ENCODE results near the gene MPHOSPH10. TPM values are rescaled to one million over a fixed set of nuclear protein-coding genes. Genes with fewer than 3 reads are reported as not detected.
A peak's percentile ranks its signal among the peaks of the same experiment; 100 is the strongest.
"Not testable (repeated sequence)": the region's sequence is repeated elsewhere in the genome, so short reads cannot be mapped to it uniquely, and the experiment has no call there.

MPHOSPH10 gene
- total RNA-seq, 6 donors from 2014 or later: 11.7 to 35.6 (median 25.8) TPM

DNA sequence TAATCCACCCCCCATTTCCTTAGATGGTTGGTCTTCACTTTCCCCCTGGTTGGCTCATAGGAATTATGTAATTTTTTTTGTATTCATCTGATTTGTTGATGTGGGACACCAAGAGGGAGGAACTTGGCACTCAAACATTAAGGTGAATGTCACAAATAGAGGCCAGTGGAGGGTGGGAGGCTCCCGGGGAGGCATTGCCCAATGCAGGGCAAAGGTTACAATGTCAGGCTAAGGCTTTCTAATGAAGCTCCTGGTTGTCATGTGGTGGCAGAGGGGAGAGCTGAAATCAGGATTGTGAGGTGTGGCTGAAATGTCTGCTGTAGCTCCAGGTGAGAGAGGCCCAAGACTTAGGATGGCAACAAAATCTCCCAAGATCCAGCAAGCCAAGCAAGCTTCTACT lies 42.7 kb downstream of the MPHOSPH10 start:
- ATAC-seq (ENCODE audit: low FRiP score in 2 of 2): no peak
- TF ChIP-seq POLR2AphosphoS5 (IDR thresholded peaks at IDR 0.05) (no peak), EP300 (IDR thresholded peaks at IDR 0.05) (no peak), POLR2A (IDR thresholded peaks at IDR 0.05) (no peak), CTCF (IDR thresholded peaks at IDR 0.05) (no peak)

GRCh38 chr2:71174207-71174606 lies 43.8 kb downstream of the MPHOSPH10 start:
- 49 to 65% methylated on average over 3 of the region's 3 CpGs for WGBS, 2 donors
- no peak overlapping the region for H3K27ac ChIP-seq
- no peaks in the 10 kb centered on the region for H3K27me3 ChIP-seq
- DNase-seq (no peak), ATAC-seq (ENCODE audit: low FRiP score in 2 of 2) (no peak)
- H3K4me3 ChIP-seq: no peak overlapping the region
- H3K9me3 ChIP-seq: no peaks in the 10 kb centered on the region
- no peak for TF ChIP-seq CTCF (IDR thresholded peaks at IDR 0.05)
- TF ChIP-seq POLR2AphosphoS5 (IDR thresholded peaks at IDR 0.05): no peak
- TF ChIP-seq EP300 (IDR thresholded peaks at IDR 0.05): no peak
- no peak for TF ChIP-seq POLR2A (IDR thresholded peaks at IDR 0.05)
- H3K4me1 ChIP-seq: no peaks in the 10 kb centered on the region
- no peaks in the 10 kb centered on the region for H3K36me3 ChIP-seq

More for the DNA sequence above, 42.7 kb downstream of the MPHOSPH10 start:
- no peak overlapping the region for H3K27ac ChIP-seq
- DNase-seq: no peak
- no peaks in the 10 kb centered on the region for H3K9me3 ChIP-seq
- no peaks in the 10 kb centered on the region for H3K4me1 ChIP-seq
- no peaks in the 10 kb centered on the region for H3K36me3 ChIP-seq
- H3K27me3 ChIP-seq: no peaks in the 10 kb centered on the region
- no peak overlapping the region for H3K4me3 ChIP-seq
- 50 to 69% methylated on average over 1 of the region's 1 CpG for WGBS, 2 donors

- not testable (repeated sequence) for ATAC-seq (ENCODE audit: low FRiP score in 2 of 2); DNase-seq
- 70 to 75% methylated on average over 8 of the region's 8 CpGs for WGBS, 2 donors
These were observed 48.4 kb downstream of the MPHOSPH10 start for GRCh38 chr2:71178836-71179235.

DNA sequence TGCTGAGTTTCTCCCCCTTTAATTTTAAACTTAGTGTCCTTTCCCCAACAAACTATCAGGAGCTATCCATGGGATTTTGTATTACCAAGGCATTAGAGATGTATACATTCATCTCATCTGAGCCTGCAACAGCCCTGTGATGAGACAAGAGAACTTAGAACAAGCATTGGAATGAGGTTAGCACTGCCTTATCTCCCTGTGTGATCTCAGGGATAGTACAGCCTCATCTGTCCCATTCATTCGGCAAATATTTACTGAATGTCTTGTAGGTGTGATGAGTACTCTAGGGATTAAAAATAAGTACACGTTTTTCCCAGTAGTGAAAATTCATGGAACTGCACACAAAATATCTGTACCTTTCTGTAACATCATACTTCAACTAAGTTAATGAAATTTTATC lies 50.9 kb downstream of the MPHOSPH10 start:
- no peak for ATAC-seq (ENCODE audit: low FRiP score in 2 of 2)
- Histone ChIP-seq H3K27ac (no peak overlapping the region), H3K4me3 (no peak overlapping the region), H3K27me3 (no peaks in the 10 kb centered on the region), H3K4me1 (peaks cover 0 to 4% (median 0%) of the 10 kb centered on the region in 4 donors), H3K36me3 (no peaks in the 10 kb centered on the region), H3K9me3 (no peaks in the 10 kb centered on the region)
- TF ChIP-seq EP300 (IDR thresholded peaks at IDR 0.05): no peak
- TF ChIP-seq POLR2A (IDR thresholded peaks at IDR 0.05): no peak
- no peak for TF ChIP-seq POLR2AphosphoS5 (IDR thresholded peaks at IDR 0.05)
- no peak for TF ChIP-seq CTCF (IDR thresholded peaks at IDR 0.05)
- 65 to 71% methylated on average over 2 of the region's 2 CpGs for WGBS, 2 donors
- no peak for DNase-seq

More at GRCh38 chr2:71178836-71179235, 48.4 kb downstream of the MPHOSPH10 start:
- not testable (repeated sequence) for H3K4me1 ChIP-seq, H3K36me3 ChIP-seq, H3K4me3 ChIP-seq, H3K27ac ChIP-seq, H3K27me3 ChIP-seq, H3K9me3 ChIP-seq

DNA sequence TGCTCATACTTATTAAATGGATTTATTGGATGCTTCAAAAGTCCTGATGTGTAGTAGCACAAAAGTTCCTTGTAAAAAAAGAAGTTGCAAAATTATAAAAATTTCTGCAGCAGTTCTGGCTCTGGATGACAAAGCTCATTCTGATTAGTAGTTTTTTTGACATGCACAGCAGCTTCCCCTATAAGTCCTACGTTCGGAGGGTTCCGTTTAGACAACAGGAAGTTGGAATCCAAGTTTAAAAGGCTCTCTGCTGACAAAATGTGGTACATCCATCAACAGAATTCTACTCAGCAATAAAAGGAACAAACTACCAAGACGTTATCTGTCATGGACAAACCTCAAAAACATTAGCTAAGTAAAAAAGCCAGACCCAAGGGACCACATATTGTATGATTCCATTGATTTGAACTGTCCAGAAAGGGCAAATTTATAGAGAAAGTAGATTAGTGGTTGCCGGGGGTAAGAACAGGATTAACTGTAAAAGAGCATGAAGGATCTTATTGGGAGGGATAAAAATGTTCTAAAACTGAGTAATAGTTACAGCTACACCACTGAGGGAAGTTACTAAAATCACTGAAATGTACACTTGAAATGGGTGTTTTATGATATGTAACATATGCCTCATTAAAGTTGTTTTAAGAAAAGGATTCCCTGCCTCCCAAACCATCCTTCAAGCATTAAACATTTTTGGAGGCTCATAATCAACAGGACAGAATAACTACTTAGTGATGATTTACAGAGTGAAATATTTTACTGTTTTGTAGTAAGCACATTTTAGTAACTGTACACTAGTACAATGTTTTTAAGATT lies 53.1 kb downstream of the MPHOSPH10 start:
- not testable (repeated sequence) for H3K27ac ChIP-seq, H3K4me1 ChIP-seq, H3K36me3 ChIP-seq, H3K4me3 ChIP-seq, DNase-seq, H3K27me3 ChIP-seq, H3K9me3 ChIP-seq
- WGBS, 2 donors: 27 to 34% methylated on average over 2 of the region's 5 CpGs
- peak in 1 of 2 donors; percentile 60 for ATAC-seq (ENCODE audit: low FRiP score in 2 of 2)

GRCh38 chr2:71186973-71187372 lies 56.5 kb downstream of the MPHOSPH10 start:
- Histone ChIP-seq H3K9me3 (no peaks in the 10 kb centered on the region), H3K27me3 (no peaks in the 10 kb centered on the region), H3K4me1 (peaks cover 0 to 4% (median 0%) of the 10 kb centered on the region in 4 donors), H3K4me3 (no peak overlapping the region), H3K36me3 (no peaks in the 10 kb centered on the region), H3K27ac (no peak overlapping the region)
- DNase-seq (no peak), ATAC-seq (ENCODE audit: low FRiP score in 2 of 2) (no peak)
- TF ChIP-seq POLR2A (IDR thresholded peaks at IDR 0.05): no peak
- no peak for TF ChIP-seq POLR2AphosphoS5 (IDR thresholded peaks at IDR 0.05)
- no peak for TF ChIP-seq CTCF (IDR thresholded peaks at IDR 0.05)
- no peak for TF ChIP-seq EP300 (IDR thresholded peaks at IDR 0.05)
- WGBS, 2 donors: 75 to 100% methylated on average over 1 of the region's 1 CpG
